PC-3 (cell line): ENCODE data around the gene CHD2. TPM values are rescaled to one million over a fixed set of nuclear protein-coding genes. Genes with fewer than 3 reads are reported as not detected.

ENCODE experiments used
- ATAC-seq: fragments of 200-7000 bp; cut with Tn5 transposase; 2 replicates; pipeline ENCODE4 v1.9.1; 2020; ENCODE audit warnings: mild to moderate bottlenecking, moderate library complexity
- BruUV-seq: library from RNA; stranded (reverse); fragments of 400-500 nt; replicated peaks from 2 replicates; lab custom pipeline; 2021; lab: Mats Ljungman, UMichigan
- CTCF ChIA-PET: fragments of 300-600 bp; sonication (Branson Sonifier 250); formaldehyde crosslinking; loops from one replicate; lab custom pipeline; 2022; ENCODE audit warnings: antibody characterized with exemption; lab: Charles Lee
- POLR2A ChIA-PET: fragments of 300-600 bp; sonication (Branson Sonifier 250); formaldehyde crosslinking; loops from one replicate; lab custom pipeline; 2022; ENCODE audit warnings: antibody characterized with exemption; ENCODE audit not compliant: unreplicated experiment; lab: Charles Lee
- DNase-seq: peaks from one replicate; pipeline ENCODE4 v3.0.0-alpha.2; 2015
- H2AFZ ChIP-seq: fragments of 300-600 bp; sonication (generic); 2 replicates; pipeline ENCODE4 v1.6.0; 2016; ENCODE audit warnings: antibody characterized with exemption, low read length
- H3F3A ChIP-seq: fragments of 300-600 bp; sonication (generic); one replicate; pipeline ENCODE4 v1.6.0; 2017; ENCODE audit warnings: antibody characterized with exemption, low read length, control low read depth, mild to moderate bottlenecking; ENCODE audit not compliant: unreplicated experiment
- H3K27ac ChIP-seq: fragments of 300-600 bp; sonication (generic); 2 replicates; pipeline ENCODE4 v1.5.1; 2016; ENCODE audit warnings: mild to moderate bottlenecking, low read length
- H3K27me3 ChIP-seq: fragments of 300-600 bp; sonication (generic); 2 replicates; pipeline ENCODE4 v1.6.1; 2016; ENCODE audit warnings: low read length, mixed read lengths
- H3K36me3 ChIP-seq: fragments of 300-600 bp; sonication (generic); 2 replicates; pipeline ENCODE4 v1.6.1; 2016; ENCODE audit warnings: low read depth, mixed run types, low read length, mixed read lengths
- H3K4me1 ChIP-seq: fragments of 300-600 bp; sonication (generic); 2 replicates; pipeline ENCODE4 v1.5.1; 2016; ENCODE audit warnings: low read length; ENCODE audit not compliant: insufficient read depth
- H3K4me2 ChIP-seq: fragments of 300-600 bp; sonication (generic); 2 replicates; pipeline ENCODE4 v1.6.0; 2016; ENCODE audit warnings: low read length
- H3K4me3 ChIP-seq: fragments of 300-600 bp; sonication (generic); 2 replicates; pipeline ENCODE4 v1.5.1; 2016; ENCODE audit warnings: mild to moderate bottlenecking, low read length, mixed read lengths
- H3K79me2 ChIP-seq: fragments of 300-600 bp; sonication (generic); 2 replicates; pipeline ENCODE4 v1.6.1; 2017; ENCODE audit warnings: low read length, mixed read lengths
- H3K9ac ChIP-seq: fragments of 300-600 bp; sonication (generic); 2 replicates; pipeline ENCODE4 v1.6.0; 2016; ENCODE audit warnings: mild to moderate bottlenecking, low read length
- H3K9me2 ChIP-seq: fragments of 300-600 bp; sonication (generic); replicated peaks from 2 replicates; pipeline ENCODE4 v1.6.1; 2016; ENCODE audit warnings: mixed run types, low read length, mixed read lengths
- H3K9me3 ChIP-seq: fragments of 300-600 bp; sonication (generic); 2 replicates; pipeline ENCODE4 v1.6.1; 2016; ENCODE audit warnings: low read length, mixed read lengths
- H4K20me1 ChIP-seq: fragments of 300-600 bp; sonication (generic); 2 replicates; pipeline ENCODE4 v1.6.1; 2016; ENCODE audit warnings: low read length, mixed read lengths
- CTCF ChIP-seq: fragments of 300-600 bp; sonication (generic); conservative IDR thresholded peaks from 2 replicates; pipeline ENCODE4 v1.5.1; 2017; ENCODE audit warnings: antibody characterized with exemption, low read depth, mild to moderate bottlenecking, low read length
- EZH2 ChIP-seq: fragments of 300-600 bp; sonication (generic); IDR thresholded peaks from one replicate; pipeline ENCODE4 v1.6.1; 2017; ENCODE audit warnings: antibody characterized with exemption, mild to moderate bottlenecking, low read length; ENCODE audit not compliant: unreplicated experiment
- EZH2phosphoT487 ChIP-seq: fragments of 300-600 bp; sonication (generic); IDR thresholded peaks from 2 replicates; pipeline ENCODE4 v1.6.1; 2018; ENCODE audit warnings: mild to moderate bottlenecking, antibody characterized with exemption, low read length, borderline replicate concordance
- intact Hi-C: fragments of 100-400 bp; cut with micrococcal nuclease; formaldehyde crosslinking; loops from 2 replicates; pipeline ENCODE4 v1.9.0; 2023
- total RNA-seq: library from RNA; depleted of rRNA; stranded (reverse); fragments of >200 nt; gene quantifications from 2 replicates; pipeline ENCODE4 v1.2.3, GENCODE V29; 2014

The CHD2 gene
- total RNA-seq, 1 experiment from 2014 or later = 42.7 TPM

- DNase-seq = no peak
- TF ChIP-seq CTCF (no peak), EZH2phosphoT487 (no peak), EZH2 (no peak)
- no peak overlapping the region for H3K27ac ChIP-seq
- H3K9me3 ChIP-seq = no peaks in the 10 kb centered on the region
- no peaks in the 10 kb centered on the region for H3K4me1 ChIP-seq
- ChIA-PET CTCF (no interaction called here), POLR2A (no interaction called here)
- no peak overlapping the region for H3K9ac ChIP-seq
- H3F3A ChIP-seq = no peaks in the 10 kb centered on the region
- H2AFZ ChIP-seq = no peak overlapping the region
- H3K9me2 ChIP-seq = no peaks in the 10 kb centered on the region
- no peak overlapping the region for H3K4me2 ChIP-seq
- intact Hi-C loops = no loop called here
- BruUV-seq = no TSS peak
- H3K36me3 ChIP-seq = peaks cover 86% of the 10 kb centered on the region
- no peak overlapping the region for H3K4me3 ChIP-seq
- H3K27me3 ChIP-seq = no peaks in the 10 kb centered on the region
- H4K20me1 ChIP-seq = no peaks in the 10 kb centered on the region
- peaks cover 99% of the 10 kb centered on the region for H3K79me2 ChIP-seq
- no peak for ATAC-seq
Measured at GRCh38 chr15:92893200-92893599, 6.9 kb upstream of the CHD2 start.

GRCh38 chr15:92896561-92896960 lies 3.6 kb upstream of the CHD2 start:
- Histone ChIP-seq H3K36me3 (peaks cover 68% of the 10 kb centered on the region), H2AFZ (no peak overlapping the region), H3K27me3 (no peaks in the 10 kb centered on the region), H3K4me2 (no peak overlapping the region), H3K27ac (no peak overlapping the region), H3K4me3 (no peak overlapping the region), H3K4me1 (no peaks in the 10 kb centered on the region), H4K20me1 (peaks cover 9% of the 10 kb centered on the region), H3K79me2 (peaks cover 95% of the 10 kb centered on the region), H3K9me3 (no peaks in the 10 kb centered on the region), H3K9ac (no peak overlapping the region), H3K9me2 (no peaks in the 10 kb centered on the region), H3F3A (peaks cover 17% of the 10 kb centered on the region)
- intact Hi-C loops = no loop called here
- CTCF ChIA-PET = no interaction called here
- ATAC-seq (no peak), DNase-seq (no peak)
- BruUV-seq = no TSS peak
- POLR2A ChIA-PET = no interaction called here
- TF ChIP-seq CTCF (no peak), EZH2phosphoT487 (no peak), EZH2 (no peak)

GRCh38 chr15:92897620-92898019 lies 2.5 kb upstream of the CHD2 start:
- TF ChIP-seq CTCF (no peak), EZH2 (no peak), EZH2phosphoT487 (no peak)
- Histone ChIP-seq H3K4me2 (no peak overlapping the region), H3K9me3 (no peaks in the 10 kb centered on the region), H3K79me2 (peaks cover 95% of the 10 kb centered on the region), H3K4me3 (no peak overlapping the region), H3K36me3 (peaks cover 69% of the 10 kb centered on the region), H3K9me2 (no peaks in the 10 kb centered on the region), H3K27ac (no peak overlapping the region), H4K20me1 (peaks cover 19% of the 10 kb centered on the region), H3F3A (peaks cover 17% of the 10 kb centered on the region), H3K9ac (no peak overlapping the region), H3K4me1 (0 out of 2 replicates have a peak, but pooled peaks cover under 1% of the 10 kb centered on the region), H2AFZ (no peak overlapping the region), H3K27me3 (no peaks in the 10 kb centered on the region)
- BruUV-seq = no TSS peak
- DNase-seq (no peak), ATAC-seq (no peak)
- intact Hi-C loops = no loop called here
- ChIA-PET CTCF (no interaction called here), POLR2A (interaction anchor here (0.7 kb wide), 2 partner anchors 9 to 15 kb away, joined by 11 to 13 read pairs; no protein-coding TSS in a partner anchor)
